ENCODE measurements around the gene ATP5F1C. TPM values are rescaled to one million over a fixed set of nuclear protein-coding genes. Genes with fewer than 3 reads are reported as not detected.
"Not testable (repeated sequence)": the region's sequence is repeated elsewhere in the genome, so short reads cannot be mapped to it uniquely, and the experiment has no call there.

The ATP5F1C gene
- total and polyA plus RNA-seq, 8 donors, result 177 to 280 (median 256) TPM

DNA sequence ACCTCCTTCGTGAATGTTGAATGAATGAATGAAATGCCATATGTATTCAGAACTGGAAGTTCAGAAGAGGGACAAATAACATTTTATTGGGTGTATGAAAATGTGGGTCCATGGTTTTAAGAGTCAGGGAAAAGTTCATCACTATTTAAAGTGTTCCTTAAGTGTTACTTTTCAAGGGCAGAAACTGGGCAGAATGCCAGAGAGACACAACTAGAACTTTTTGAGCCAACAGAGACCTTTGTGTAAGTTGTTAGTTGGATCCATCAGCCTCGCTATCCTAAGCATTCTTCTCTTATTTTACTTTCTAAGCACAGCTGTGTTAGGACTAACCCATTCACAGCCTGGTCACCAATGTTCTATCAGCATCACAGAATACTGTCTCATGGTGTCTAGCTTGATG lies 16.8 kb downstream of the ATP5F1C start:
- Histone ChIP-seq H3K36me3 (peaks cover 0 to 90% of the 10 kb centered on the region in 2 donors), H3K4me1 (no peaks in the 10 kb centered on the region), H3K27ac (no peak overlapping the region), H3K9me3 (no peaks in the 10 kb centered on the region), H3K27me3 (no peaks in the 10 kb centered on the region), H3K4me3 (no peak overlapping the region)
- intact Hi-C loops (cut with DNase I), result no loop called here
- no peak for ATAC-seq
- TF ChIP-seq, protein P1, sequence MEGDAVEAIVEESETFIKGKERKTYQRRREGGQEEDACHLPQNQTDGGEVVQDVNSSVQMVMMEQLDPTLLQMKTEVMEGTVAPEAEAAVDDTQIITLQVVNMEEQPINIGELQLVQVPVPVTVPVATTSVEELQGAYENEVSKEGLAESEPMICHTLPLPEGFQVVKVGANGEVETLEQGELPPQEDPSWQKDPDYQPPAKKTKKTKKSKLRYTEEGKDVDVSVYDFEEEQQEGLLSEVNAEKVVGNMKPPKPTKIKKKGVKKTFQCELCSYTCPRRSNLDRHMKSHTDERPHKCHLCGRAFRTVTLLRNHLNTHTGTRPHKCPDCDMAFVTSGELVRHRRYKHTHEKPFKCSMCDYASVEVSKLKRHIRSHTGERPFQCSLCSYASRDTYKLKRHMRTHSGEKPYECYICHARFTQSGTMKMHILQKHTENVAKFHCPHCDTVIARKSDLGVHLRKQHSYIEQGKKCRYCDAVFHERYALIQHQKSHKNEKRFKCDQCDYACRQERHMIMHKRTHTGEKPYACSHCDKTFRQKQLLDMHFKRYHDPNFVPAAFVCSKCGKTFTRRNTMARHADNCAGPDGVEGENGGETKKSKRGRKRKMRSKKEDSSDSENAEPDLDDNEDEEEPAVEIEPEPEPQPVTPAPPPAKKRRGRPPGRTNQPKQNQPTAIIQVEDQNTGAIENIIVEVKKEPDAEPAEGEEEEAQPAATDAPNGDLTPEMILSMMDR (IDR thresholded peaks at IDR 0.05), result no peak
- peak in 1 of 4 donors; percentile 15 for DNase-seq

DNA sequence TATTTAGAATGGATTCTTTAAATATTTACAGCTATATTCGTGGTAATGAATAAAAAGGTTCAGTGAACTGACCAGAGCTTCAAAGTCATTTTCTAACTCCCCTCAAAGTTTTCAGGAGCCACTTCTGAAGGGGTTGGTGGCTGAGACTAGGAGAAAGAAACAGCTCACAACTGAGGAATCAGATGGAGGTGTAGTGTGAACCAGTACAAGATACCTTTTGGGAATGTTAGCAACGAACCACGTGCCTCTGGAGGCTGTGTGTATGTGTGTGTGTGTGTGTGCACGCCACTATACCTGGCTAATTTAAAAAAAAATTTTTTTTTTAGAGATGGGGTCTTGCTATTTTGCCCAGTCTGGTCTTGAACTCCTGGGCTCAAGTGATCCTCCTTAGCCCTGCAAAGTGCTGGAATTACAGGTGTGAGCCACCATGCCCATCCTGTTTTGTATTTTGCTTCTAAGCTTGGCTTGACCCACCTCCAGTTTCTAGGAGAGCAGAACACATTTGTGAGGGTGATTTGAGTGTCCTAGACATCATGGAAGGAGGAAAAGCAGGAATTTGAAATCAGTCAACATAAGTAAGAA lies 20.8 kb downstream of the ATP5F1C start:
- no peaks in the 10 kb centered on the region for H3K4me1 ChIP-seq
- H3K4me3 ChIP-seq, result no peak overlapping the region
- intact Hi-C loops (cut with DNase I), result no loop called here
- no peak for DNase-seq
- no peak for ATAC-seq
- H3K27ac ChIP-seq, result no peak overlapping the region
- H3K27me3 ChIP-seq, result no peaks in the 10 kb centered on the region
- H3K9me3 ChIP-seq, result no peaks in the 10 kb centered on the region
- TF ChIP-seq, protein P1 (IDR thresholded peaks at IDR 0.05), result no peak
- H3K36me3 ChIP-seq, result peaks cover 0 to 50% of the 10 kb centered on the region in 2 donors

DNA sequence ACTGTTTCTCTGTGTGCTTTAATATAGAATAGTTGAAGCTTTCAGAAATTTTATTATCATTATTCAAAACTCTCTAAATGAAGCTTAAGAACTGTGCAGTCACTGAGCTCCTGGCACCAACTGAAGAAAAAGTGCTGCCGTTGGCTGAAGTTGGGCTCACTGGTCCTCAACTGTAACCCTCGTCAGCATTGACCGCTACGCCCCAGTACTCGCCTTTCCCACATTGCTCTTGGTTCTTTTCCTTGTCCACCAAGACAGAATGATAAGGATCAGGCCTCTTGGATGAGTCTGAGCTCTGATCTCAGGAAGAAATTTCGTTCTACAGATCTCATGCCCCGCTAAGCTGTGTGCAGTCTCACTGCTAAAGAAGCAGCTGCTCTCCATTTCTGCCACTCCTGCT lies 22.5 kb downstream of the ATP5F1C start:
- Histone ChIP-seq H3K27me3 (no peaks in the 10 kb centered on the region), H3K4me1 (no peaks in the 10 kb centered on the region), H3K9me3 (no peaks in the 10 kb centered on the region), H3K36me3 (peaks cover 0 to 33% of the 10 kb centered on the region in 2 donors), H3K4me3 (no peak overlapping the region), H3K27ac (no peak overlapping the region)
- intact Hi-C loops (cut with DNase I), result no loop called here
- TF ChIP-seq, protein P1 (IDR thresholded peaks at IDR 0.05), result no peak
- DNase-seq (no peak), ATAC-seq (no peak)

- no peak overlapping the region for H3K27ac ChIP-seq
- H3K4me3 ChIP-seq, result no peak overlapping the region
- intact Hi-C loops (cut with DNase I), result no loop called here
- H3K4me1 ChIP-seq, result no peaks in the 10 kb centered on the region
- H3K36me3 ChIP-seq, result peaks cover 0 to 28% of the 10 kb centered on the region in 2 donors
- no peaks in the 10 kb centered on the region for H3K27me3 ChIP-seq
- H3K9me3 ChIP-seq, result no peaks in the 10 kb centered on the region
- no peak for ATAC-seq
- no peak for DNase-seq
- TF ChIP-seq, protein P1 (IDR thresholded peaks at IDR 0.05), result no peak
These were observed 23.0 kb downstream of the ATP5F1C start for GRCh38 chr10:7811000-7811399.

GRCh38 chr10:7811743-7812142 lies 23.8 kb downstream of the ATP5F1C start:
- intact Hi-C loops (cut with DNase I); H3K27me3 ChIP-seq; DNase-seq; H3K4me3 ChIP-seq; H3K9me3 ChIP-seq; H3K4me1 ChIP-seq; H3K27ac ChIP-seq; ATAC-seq: not testable (repeated sequence)
- peaks cover 0 to 20% of the 10 kb centered on the region in 2 donors for H3K36me3 ChIP-seq

DNA sequence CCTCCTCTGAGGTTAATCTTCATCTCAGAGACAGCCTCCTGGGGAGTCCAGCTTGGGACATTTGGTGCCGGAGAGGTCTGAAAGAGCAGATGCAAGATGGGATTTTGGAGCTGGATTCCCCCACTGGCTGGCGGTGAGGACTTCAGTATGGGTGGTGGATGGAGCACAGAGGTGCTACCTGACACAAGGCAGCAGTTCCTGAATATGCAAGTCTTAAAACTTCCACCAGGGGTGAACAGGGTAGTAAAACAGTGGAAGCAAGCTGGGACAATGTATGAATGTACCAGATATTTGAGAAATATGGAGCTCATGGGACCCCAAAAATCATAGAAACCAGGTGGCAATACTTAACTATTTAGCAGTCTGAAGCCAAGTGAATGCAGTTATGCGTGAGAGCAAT lies 25.5 kb downstream of the ATP5F1C start:
- no peak overlapping the region for H3K27ac ChIP-seq
- H3K4me1 ChIP-seq, result peaks cover 0 to 9% of the 10 kb centered on the region in 2 donors
- TF ChIP-seq, protein P1 (IDR thresholded peaks at IDR 0.05), result no peak
- intact Hi-C loops (cut with DNase I), result no loop called here
- ATAC-seq, result no peak
- no peak overlapping the region for H3K4me3 ChIP-seq
- no peak for DNase-seq
- no peaks in the 10 kb centered on the region for H3K9me3 ChIP-seq
- no peaks in the 10 kb centered on the region for H3K27me3 ChIP-seq
- peaks cover 0 to 3% of the 10 kb centered on the region in 2 donors for H3K36me3 ChIP-seq
